DMS 273 (cell line): ENCODE results near the gene KLHL36.
"Not testable (repeated sequence)": the region's sequence is repeated elsewhere in the genome, so short reads cannot be mapped to it uniquely, and the experiment has no call there.

Experiments used
- DNase-seq: peaks from one replicate; lab custom pipeline; 2025; ENCODE audit not compliant: unreplicated experiment; lab: John Stamatoyannopoulos, UW

KLHL36 gene

GRCh38 chr16:84667600-84668309 is 19.4 kb downstream of the KLHL36 start:
- DNase-seq = no peak

- no peak for DNase-seq
These were observed 21.8 kb downstream of the KLHL36 start for GRCh38 chr16:84670063-84670462.

- peak; percentile 83 for DNase-seq
These were observed 24.2 kb downstream of the KLHL36 start for GRCh38 chr16:84672276-84673202.

GRCh38 chr16:84673203-84673535 is 24.9 kb downstream of the KLHL36 start:
- no peak for DNase-seq

GRCh38 chr16:84673561-84673960 is 25.2 kb downstream of the KLHL36 start:
- DNase-seq = no peak

GRCh38 chr16:84675423-84675822 is 27.1 kb downstream of the KLHL36 start:
- DNase-seq = no peak

- DNase-seq = no peak
These were observed 27.6 kb downstream of the KLHL36 start for GRCh38 chr16:84675884-84676283.

- peak; percentile 22 for DNase-seq
These were observed 28.9 kb downstream of the KLHL36 start for GRCh38 chr16:84677017-84677803.

GRCh38 chr16:84677849-84678248 is 29.5 kb downstream of the KLHL36 start:
- no peak for DNase-seq

GRCh38 chr16:84678541-84678940 is 30.2 kb downstream of the KLHL36 start:
- DNase-seq = no peak

GRCh38 chr16:84680165-84680842 is 32.0 kb downstream of the KLHL36 start:
- no peak for DNase-seq

- no peak for DNase-seq
These were observed 32.7 kb downstream of the KLHL36 start for GRCh38 chr16:84680843-84681629.

- no peak for DNase-seq
These were observed 35.6 kb downstream of the KLHL36 start for GRCh38 chr16:84683691-84684591.

GRCh38 chr16:84684592-84684965 is 36.3 kb downstream of the KLHL36 start:
- DNase-seq = no peak

- no peak for DNase-seq
These were observed 36.9 kb downstream of the KLHL36 start for GRCh38 chr16:84685210-84685609.

GRCh38 chr16:84686707-84687298 is 38.5 kb downstream of the KLHL36 start:
- DNase-seq = no peak

GRCh38 chr16:84687715-84688114 is 39.4 kb downstream of the KLHL36 start:
- DNase-seq = no peak

GRCh38 chr16:84688163-84688562 is 39.9 kb downstream of the KLHL36 start:
- DNase-seq = not testable (repeated sequence)

- no peak for DNase-seq
These were observed 40.8 kb downstream of the KLHL36 start for GRCh38 chr16:84689111-84689510.
